ENCODE measurements around the gene QRSL1. TPM values are rescaled to one million over a fixed set of nuclear protein-coding genes. Genes with fewer than 3 reads are reported as not detected.

QRSL1 gene
- polyA plus RNA-seq, 3 donors: 5.7 to 7.8 (median 5.8) TPM

DNA sequence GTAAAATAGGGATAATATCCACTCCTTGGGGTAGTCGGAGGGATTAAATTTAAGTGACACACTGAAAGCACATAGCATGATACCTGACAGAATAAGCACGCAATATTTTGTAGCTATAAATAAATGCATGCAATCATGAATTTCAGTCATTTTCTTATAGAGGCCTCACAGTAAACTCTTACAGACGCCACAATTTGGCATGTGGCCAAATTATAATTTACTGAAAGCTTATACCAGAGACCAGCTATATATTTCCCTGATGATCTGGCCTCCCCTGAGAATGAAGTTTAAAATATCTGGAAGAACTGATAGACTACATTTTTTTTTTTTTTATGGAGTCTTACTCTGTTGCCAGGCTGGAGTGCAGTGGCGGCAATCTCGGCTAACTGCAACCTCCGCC is 40.9 kb downstream of the QRSL1 start:
- H3K27me3 ChIP-seq (ENCODE audit: control insufficient read depth in 2 of 2, insufficient read depth in 2 of 2, low read length in 2 of 2): no peaks in the 10 kb centered on the region
- H3K4me3 Mint-ChIP-seq: no peak overlapping the region
- H3K4me2 ChIP-seq (replicated peaks; ENCODE audit: extremely low read depth, low read length, poor library complexity, severe bottlenecking): no peak overlapping the region
- no peak overlapping the region for H3K9ac ChIP-seq (ENCODE audit: insufficient read depth, low read length, poor library complexity, severe bottlenecking)
- no peaks in the 10 kb centered on the region for H3K79me2 ChIP-seq (ENCODE audit: insufficient read depth, low read length)
- H3K27me3 Mint-ChIP-seq (ENCODE audit: low read depth in 3 of 3): no peaks in the 10 kb centered on the region
- peaks cover 3 to 11% of the 10 kb centered on the region in 2 donors for H3K36me3 Mint-ChIP-seq
- intact Hi-C loops (cut with micrococcal nuclease): no loop called here
- H3K4me1 Mint-ChIP-seq: peaks cover 18% of the 10 kb centered on the region
- no CpG with 5 or more reads among the region's 6 CpGs for WGBS (ENCODE audit: insufficient coverage)
- no peaks in the 10 kb centered on the region for H3K9me3 ChIP-seq (replicated peaks in 1 of 2; ENCODE audit: control insufficient read depth in 1 of 2, insufficient read depth in 1 of 2, low read length in 2 of 2)
- no peak for DNase-seq
- peaks cover 11 to 20% of the 10 kb centered on the region in 2 donors for H3K4me1 ChIP-seq (ENCODE audit: control insufficient read depth in 1 of 2, insufficient read depth in 2 of 2, low read length in 2 of 2)
- peaks cover 0 to 4% (median 0%) of the 10 kb centered on the region in 7 donors for H3K9me3 Mint-ChIP-seq
- no peak overlapping the region for H3K4me3 ChIP-seq (replicated peaks in 1 of 3; ENCODE audit: low read depth in 2 of 3, low read length in 3 of 3)
- no peak overlapping the region for H3K27ac ChIP-seq (ENCODE audit: low read depth in 1 of 2, low read length in 2 of 2)
- H4K20me1 ChIP-seq (ENCODE audit: insufficient read depth, low read length): no peaks in the 10 kb centered on the region
- H2AFZ ChIP-seq (ENCODE audit: insufficient read depth, low read depth, low read length, poor library complexity, severe bottlenecking): no peak overlapping the region
- H3K27ac Mint-ChIP-seq: no peak overlapping the region
- peaks cover 0 to 5% of the 10 kb centered on the region in 2 donors for H3K36me3 ChIP-seq (replicated peaks in 1 of 2; ENCODE audit: control insufficient read depth in 1 of 2, insufficient read depth in 2 of 2, low read length in 2 of 2)
- TF ChIP-seq, protein P1, sequence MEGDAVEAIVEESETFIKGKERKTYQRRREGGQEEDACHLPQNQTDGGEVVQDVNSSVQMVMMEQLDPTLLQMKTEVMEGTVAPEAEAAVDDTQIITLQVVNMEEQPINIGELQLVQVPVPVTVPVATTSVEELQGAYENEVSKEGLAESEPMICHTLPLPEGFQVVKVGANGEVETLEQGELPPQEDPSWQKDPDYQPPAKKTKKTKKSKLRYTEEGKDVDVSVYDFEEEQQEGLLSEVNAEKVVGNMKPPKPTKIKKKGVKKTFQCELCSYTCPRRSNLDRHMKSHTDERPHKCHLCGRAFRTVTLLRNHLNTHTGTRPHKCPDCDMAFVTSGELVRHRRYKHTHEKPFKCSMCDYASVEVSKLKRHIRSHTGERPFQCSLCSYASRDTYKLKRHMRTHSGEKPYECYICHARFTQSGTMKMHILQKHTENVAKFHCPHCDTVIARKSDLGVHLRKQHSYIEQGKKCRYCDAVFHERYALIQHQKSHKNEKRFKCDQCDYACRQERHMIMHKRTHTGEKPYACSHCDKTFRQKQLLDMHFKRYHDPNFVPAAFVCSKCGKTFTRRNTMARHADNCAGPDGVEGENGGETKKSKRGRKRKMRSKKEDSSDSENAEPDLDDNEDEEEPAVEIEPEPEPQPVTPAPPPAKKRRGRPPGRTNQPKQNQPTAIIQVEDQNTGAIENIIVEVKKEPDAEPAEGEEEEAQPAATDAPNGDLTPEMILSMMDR (IDR thresholded peaks at IDR 0.05): no peak

- Histone ChIP-seq H3K27ac (ENCODE audit: low read depth in 1 of 2, low read length in 2 of 2) (no peak overlapping the region), H3K4me1 (ENCODE audit: control insufficient read depth in 1 of 2, insufficient read depth in 2 of 2, low read length in 2 of 2) (peaks cover 6% of the 10 kb centered on the region in 2 donors)
- no peak overlapping the region for H3K27ac Mint-ChIP-seq
These were observed 42.3 kb downstream of the QRSL1 start for GRCh38 chr6:106671651-106672050.

More at GRCh38 chr6:106671651-106672050, 42.3 kb downstream of the QRSL1 start:
- Histone ChIP-seq H3K9me3 (replicated peaks in 1 of 2; ENCODE audit: control insufficient read depth in 1 of 2, insufficient read depth in 1 of 2, low read length in 2 of 2) (no peaks in the 10 kb centered on the region), H3K4me2 (replicated peaks; ENCODE audit: extremely low read depth, low read length, poor library complexity, severe bottlenecking) (no peak overlapping the region), H3K27me3 (ENCODE audit: control insufficient read depth in 2 of 2, insufficient read depth in 2 of 2, low read length in 2 of 2) (no peaks in the 10 kb centered on the region), H3K79me2 (ENCODE audit: insufficient read depth, low read length) (no peaks in the 10 kb centered on the region), H4K20me1 (ENCODE audit: insufficient read depth, low read length) (no peaks in the 10 kb centered on the region), H3K4me3 (replicated peaks in 1 of 3; ENCODE audit: low read depth in 2 of 3, low read length in 3 of 3) (no peak overlapping the region), H3K36me3 (replicated peaks in 1 of 2; ENCODE audit: control insufficient read depth in 1 of 2, insufficient read depth in 2 of 2, low read length in 2 of 2) (peaks cover 0 to 2% of the 10 kb centered on the region in 2 donors), H3K9ac (ENCODE audit: insufficient read depth, low read length, poor library complexity, severe bottlenecking) (no peak overlapping the region), H2AFZ (ENCODE audit: insufficient read depth, low read depth, low read length, poor library complexity, severe bottlenecking) (no peak overlapping the region)
- DNase-seq: no peak
- Mint-ChIP-seq H3K4me3 (no peak overlapping the region), H3K9me3 (peaks cover 0 to 4% (median 0%) of the 10 kb centered on the region in 7 donors), H3K27me3 (ENCODE audit: low read depth in 3 of 3) (no peaks in the 10 kb centered on the region), H3K36me3 (peaks cover 2 to 5% of the 10 kb centered on the region in 2 donors), H3K4me1 (peaks cover 9% of the 10 kb centered on the region)
- TF ChIP-seq, protein P1 (IDR thresholded peaks at IDR 0.05): no peak
- no CpG with 5 or more reads among the region's 3 CpGs for WGBS (ENCODE audit: insufficient coverage)
- intact Hi-C loops (cut with micrococcal nuclease): no loop called here

Measured in CD14-positive monocyte (primary cell).